DMS 273 (cell line): ENCODE results near the gene TIGIT.

Experiments used
- DNase-seq: peaks from one replicate; lab custom pipeline; 2025; ENCODE audit not compliant: unreplicated experiment; lab: John Stamatoyannopoulos, UW

The TIGIT gene

DNA sequence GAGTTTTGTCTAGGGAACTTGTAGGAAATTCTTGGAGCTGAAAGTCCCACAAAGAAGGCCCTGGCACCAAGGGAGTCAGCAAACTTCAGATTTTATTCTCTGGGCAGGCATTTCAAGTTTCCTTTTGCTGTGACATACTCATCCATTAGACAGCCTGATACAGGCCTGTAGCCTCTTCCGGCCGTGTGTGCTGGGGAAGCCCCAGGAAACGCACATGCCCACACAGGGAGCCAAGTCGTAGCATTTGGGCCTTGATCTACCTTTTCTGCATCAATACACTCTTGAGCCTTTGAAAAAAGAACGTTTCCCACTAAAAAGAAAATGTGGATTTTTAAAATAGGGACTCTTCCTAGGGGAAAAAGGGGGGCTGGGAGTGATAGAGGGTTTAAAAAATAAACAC lies 15.0 kb downstream of the TIGIT start:
- no peak for DNase-seq

GRCh38 chr3:114310695-114311094 lies 16.9 kb downstream of the TIGIT start:
- DNase-seq = no peak

GRCh38 chr3:114313426-114313825 lies 19.6 kb downstream of the TIGIT start:
- DNase-seq = no peak

- DNase-seq = no peak
Measured at GRCh38 chr3:114314282-114314681, 20.5 kb downstream of the TIGIT start.

- no peak for DNase-seq
Measured at GRCh38 chr3:114318295-114318694, 24.5 kb downstream of the TIGIT start.

DNA sequence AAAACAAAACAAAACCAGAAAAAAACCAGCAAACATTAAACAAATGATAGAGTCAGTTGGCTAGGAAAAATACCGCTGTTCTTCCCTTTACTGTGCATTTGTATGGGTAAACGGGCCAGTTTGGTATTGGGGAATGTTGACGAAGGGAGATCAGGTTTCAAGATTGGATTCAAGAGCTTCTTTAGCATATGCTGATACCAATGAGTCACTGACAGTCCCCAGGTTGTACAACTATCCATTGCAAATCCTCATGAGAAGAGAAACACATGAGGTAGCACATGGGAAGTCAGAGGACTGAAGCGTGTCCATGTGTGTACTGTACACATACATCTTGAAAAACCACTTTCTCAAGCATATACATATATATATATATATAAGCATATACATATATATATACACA lies 25.6 kb downstream of the TIGIT start:
- peak; percentile 90 for DNase-seq

DNA sequence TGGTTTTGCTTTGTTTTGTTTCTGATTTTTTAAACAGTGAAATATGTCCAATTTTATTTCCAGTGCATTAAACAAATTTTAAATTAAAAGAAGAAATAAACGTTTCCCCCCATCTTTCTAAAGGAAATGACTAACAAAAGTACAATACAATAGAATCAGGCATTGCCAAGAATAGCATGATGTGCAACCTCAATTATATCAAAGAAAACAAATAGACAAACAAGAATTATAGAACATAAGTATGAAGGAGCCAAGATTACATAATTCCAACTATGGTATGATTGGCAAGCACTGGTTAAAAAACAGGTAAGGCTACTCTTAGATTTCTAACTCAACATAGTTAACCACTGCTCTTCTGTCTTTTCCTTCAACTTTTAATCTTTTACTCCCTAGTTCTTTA lies 26.4 kb downstream of the TIGIT start:
- DNase-seq = no peak

DNA sequence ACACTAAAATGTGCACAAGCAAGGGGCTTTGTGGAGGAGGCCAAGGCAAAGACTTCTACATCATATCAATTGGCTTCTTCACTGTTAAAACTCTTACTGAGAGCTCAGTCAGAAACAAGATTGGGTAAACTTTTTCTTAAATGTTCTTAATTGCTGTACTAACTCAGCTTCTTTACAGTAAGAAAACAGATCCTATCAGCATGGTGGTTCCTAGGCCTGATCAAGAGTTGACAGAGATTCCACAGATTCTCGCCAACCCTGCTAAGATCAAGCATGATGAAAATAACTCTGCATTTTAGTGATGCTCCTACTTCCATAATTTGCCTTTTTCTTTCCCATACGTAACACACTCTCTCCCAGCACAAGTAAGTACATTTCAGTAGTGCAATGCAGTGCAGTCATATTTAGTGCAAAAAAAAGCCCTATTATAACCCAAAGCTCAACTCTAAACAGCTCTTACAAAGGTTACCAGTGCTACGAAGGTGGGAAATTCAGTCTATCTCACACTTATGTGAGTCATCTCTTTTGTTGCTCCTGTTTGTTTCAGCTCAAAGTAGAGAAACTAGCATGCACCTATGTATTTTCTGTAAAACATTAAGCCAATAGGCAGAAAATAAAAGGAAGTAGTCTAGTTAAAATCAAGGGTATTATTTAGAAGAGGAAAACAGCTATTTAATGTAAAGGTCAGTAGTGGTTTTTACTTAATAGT lies 29.9 kb downstream of the TIGIT start:
- no peak for DNase-seq

- no peak for DNase-seq
Measured at GRCh38 chr3:114327665-114328064, 33.8 kb downstream of the TIGIT start.

- no peak for DNase-seq
Measured at GRCh38 chr3:114328345-114328744, 34.5 kb downstream of the TIGIT start.

GRCh38 chr3:114329823-114330222 lies 36.0 kb downstream of the TIGIT start:
- no peak for DNase-seq

DNA sequence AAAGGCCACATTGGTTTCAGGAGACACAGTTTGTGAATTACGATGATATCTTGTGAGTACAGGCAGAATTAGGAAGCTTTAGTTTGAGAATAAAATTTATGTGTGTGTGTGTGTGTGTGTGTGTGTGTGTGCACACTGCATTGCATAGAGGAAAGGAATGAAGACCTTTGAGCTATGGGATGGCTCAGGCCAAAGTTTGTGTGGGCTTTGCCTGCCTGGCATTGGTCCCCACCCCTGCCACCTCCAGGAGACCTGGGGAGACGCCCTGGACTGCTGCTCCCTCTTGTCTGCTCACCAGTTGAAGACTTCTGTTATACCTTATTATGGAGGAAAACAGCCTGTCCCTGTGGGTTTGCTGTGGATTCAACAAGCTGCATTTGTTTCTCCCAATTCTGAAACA lies 37.2 kb downstream of the TIGIT start:
- DNase-seq = no peak

DNA sequence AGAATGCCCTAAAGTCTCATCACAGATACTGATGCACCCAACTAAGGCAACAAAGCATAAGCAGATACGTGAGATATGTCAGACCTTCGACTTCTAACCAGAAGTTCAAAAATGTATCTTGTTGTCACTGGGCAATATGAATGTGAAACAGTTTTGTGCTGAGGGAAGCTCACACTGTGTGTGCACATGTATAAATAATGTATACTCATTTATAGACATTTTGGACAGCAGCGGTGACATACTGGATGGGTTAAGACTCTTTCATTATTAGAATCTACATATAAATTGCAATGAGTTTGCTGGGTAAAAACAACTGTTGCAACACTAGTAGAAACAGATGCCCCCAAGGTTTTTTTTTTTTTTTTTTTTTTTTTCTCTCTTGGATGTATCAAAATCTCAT lies 37.9 kb downstream of the TIGIT start:
- DNase-seq = no peak

DNA sequence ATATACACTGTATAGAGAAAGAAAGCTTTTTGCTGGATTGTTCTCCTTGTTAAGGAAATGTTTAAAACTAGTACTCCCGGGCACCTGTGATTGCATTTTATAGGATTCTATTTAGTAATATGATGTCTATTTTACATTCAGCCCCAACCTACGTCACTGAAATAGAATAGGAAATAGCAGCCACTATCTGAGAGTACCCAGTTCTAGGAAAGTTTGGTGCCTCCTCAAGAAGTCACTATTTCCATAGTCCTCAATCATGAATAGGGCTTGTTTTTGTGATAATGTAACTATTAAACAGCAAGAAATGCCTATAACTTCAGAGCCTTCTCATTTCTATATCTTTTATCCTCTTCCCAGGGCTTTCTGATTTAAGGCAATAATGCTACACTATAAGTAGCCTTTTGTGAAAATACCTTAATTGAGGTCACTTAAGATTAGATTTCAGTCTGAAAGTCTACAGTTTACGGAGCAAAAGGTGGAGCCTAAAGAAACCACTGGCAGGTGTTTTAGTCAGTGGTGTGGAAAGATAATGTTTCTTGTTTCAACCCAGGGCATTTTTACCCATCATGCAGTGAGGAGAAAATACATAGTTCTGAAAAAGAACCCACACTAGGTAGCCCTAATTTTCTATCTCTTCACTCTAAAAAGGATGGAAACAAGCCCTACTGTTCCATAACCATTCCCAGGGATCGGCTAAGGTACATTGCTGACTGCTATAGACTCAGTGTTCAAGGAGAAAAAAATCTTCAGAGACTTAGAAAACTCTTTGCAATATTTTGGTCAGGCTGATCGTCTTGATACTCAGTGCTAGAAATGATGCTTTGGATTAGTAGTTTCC lies 38.7 kb downstream of the TIGIT start:
- DNase-seq = no peak

DNA sequence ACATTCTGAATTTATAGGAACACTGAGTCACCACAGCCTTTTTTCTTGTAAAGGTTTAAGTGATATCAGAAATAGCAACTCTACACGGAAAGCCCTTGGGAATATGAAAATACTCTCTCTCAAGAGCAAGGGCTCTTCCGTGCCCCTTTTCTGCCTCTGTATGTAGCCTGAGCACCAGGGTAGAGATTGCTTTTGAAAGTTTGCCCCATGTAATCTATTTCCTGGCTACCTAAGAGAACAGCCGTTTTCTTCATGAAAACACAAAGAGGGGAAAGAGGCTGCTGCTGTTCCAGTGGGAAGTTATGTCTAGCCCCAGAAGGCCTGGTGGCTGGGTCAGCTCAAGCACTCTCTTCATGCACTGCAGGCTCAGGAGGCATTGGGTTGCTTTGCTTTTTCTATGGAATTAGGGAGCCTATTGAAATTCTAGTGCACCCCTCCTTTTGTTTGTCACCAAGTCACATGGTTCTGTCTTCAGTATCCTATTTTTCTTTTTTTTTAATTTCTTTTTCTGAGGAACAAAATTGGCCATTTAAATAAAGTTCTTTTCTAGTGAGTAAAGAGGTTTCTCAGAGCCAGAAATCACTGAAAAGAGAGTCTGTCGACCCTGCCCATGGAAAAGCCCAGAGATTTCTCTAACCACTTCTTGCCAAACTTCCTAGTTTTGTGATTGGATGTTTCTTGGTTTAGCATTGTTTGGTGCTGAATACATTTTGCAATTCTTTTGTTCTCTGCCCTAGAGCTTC lies 39.5 kb downstream of the TIGIT start:
- no peak for DNase-seq

- DNase-seq = no peak
Measured at GRCh38 chr3:114333923-114334240, 40.1 kb downstream of the TIGIT start.

DNA sequence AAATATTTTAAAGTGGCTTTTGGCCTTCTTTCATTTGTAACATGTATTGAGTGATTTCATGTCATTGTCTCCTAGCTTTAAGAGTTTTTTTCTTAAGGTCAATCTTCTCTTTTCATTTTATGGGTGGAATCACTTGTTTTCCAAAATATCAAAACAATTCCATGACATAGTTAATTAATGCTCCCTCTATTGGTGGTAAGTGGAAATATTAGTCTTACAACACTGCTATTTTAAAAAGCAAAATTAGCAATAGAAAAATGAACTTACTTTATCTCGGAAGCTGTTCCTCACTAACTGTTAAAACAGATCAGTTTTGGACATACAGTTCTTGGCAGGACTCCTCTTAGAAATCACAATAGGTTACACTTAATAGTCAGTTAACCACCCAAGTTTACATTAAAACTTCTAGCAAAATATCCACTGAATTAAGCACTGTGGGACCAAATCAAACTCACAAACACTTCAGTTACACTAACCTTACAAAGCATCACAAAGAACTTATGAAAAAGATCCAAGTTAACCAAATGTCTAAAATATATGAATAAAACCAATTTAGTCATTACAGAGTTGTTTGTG lies 42.4 kb downstream of the TIGIT start:
- DNase-seq = peak; percentile 10

- no peak for DNase-seq
Measured at GRCh38 chr3:114336857-114337256, 43.0 kb downstream of the TIGIT start.

DNA sequence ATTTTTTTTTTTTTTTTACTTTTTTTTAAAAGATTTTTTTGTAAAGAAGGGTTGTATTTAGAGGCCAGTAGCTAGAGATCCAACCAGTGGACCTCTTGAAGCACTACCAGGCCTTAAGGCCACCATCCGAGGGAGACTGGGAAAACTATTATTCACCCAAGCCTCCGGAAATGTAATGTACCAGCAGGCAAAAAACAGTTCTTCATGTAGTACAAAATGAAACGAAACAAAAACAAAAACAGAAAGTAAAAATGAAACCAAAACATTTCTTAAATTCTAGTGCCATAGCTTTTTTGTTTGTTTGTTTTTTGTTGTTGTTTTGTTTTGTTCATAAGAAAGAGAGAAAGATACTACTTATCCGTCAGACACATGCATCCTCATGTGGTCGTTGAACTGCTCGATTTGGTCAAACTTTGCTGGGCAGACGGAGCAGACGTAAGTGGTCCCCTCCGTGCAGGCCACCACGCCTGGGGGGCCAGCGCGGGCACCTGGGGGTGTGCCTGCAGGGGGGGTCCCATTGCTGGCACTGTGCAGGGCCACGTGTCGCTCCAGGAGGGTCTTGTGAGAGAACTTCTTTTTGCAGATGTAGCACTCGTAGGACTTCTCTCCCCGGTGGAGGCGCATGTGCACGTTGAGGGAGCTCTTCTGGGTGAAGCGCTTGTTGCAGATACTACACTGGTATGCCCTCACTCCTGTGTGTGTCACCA lies 45.0 kb downstream of the TIGIT start:
- no peak for DNase-seq

GRCh38 chr3:114344492-114344891 lies 50.7 kb downstream of the TIGIT start:
- no peak for DNase-seq

- no peak for DNase-seq
Measured at GRCh38 chr3:114350271-114350670, 56.4 kb downstream of the TIGIT start.
